B cell (primary cell): ENCODE measurements around the gene PLA2G4D. TPM values are rescaled to one million over a fixed set of nuclear protein-coding genes. Genes with fewer than 3 reads are reported as not detected.

Experiments used
- ATAC-seq: fragments of 200-7000 bp; cut with Tn5 transposase; one replicate; pipeline ENCODE4 v1.10.0; 2021; ENCODE audit warnings: low read depth, mild to moderate bottlenecking, moderate number of reproducible peaks, moderate library complexity
- CTCF ChIA-PET: fragments of 350-600 bp; sonication (Branson Sonifier 250); formaldehyde crosslinking; loops from one replicate; lab custom pipeline; 2021; ENCODE audit warnings: antibody characterized with exemption, inconsistent platforms; lab: Charles Lee
- POLR2A ChIA-PET: fragments of 350-600 bp; sonication (Branson Sonifier 250); formaldehyde crosslinking; loops from one replicate; lab custom pipeline; 2021; ENCODE audit warnings: antibody characterized with exemption; lab: Charles Lee
- DNase-seq: peaks from one replicate; pipeline ENCODE4 v3.0.0; 2013
- H2AFZ ChIP-seq: 2 replicates; pipeline ENCODE4 v1.6.1; 2012; ENCODE audit warnings: mild to moderate bottlenecking, low read depth, low read length; ENCODE audit not compliant: insufficient read depth, poor library complexity, severe bottlenecking
- H3K27ac ChIP-seq, 2 donors: 1 replicate in 1 of 2; 2 replicates in 1 of 2; pipeline ENCODE4 v1.5.1; 2012 to 2013; ENCODE audit warnings: low read length in 2 of 2, mild to moderate bottlenecking in 2 of 2, moderate library complexity in 1 of 2
- H3K27me3 ChIP-seq, 4 experiments: fragments of 200-600 bp in 1 of 4; sonication (generic) in 1 of 4; replicated peaks in 1 of 4; 1 replicate in 2 of 4; 2 replicates in 2 of 4; pipeline versions ENCODE4 v1.6.1 to v1.7.0; 2013 to 2016; ENCODE audit warnings: low read length in 3 of 4, mild to moderate bottlenecking in 2 of 4, mixed read lengths in 1 of 4, moderate library complexity in 1 of 4; ENCODE audit not compliant: insufficient read depth in 4 of 4, control insufficient read depth in 3 of 4; ENCODE audit errors: control extremely low read depth in 1 of 4
- H3K36me3 ChIP-seq, 2 experiments: replicated peaks in 1 of 2; 1 replicate in 1 of 2; 2 replicates in 1 of 2; pipeline versions ENCODE4 v1.6.1 to v1.7.1; 2013; ENCODE audit warnings: low read length in 1 of 2; ENCODE audit not compliant: insufficient read depth in 2 of 2, control insufficient read depth in 1 of 2; ENCODE audit errors: control extremely low read depth in 1 of 2, extremely low read depth in 1 of 2
- H3K4me1 ChIP-seq, 2 donors: fragments of 200-600 bp in 1 of 2; sonication (generic) in 1 of 2; 1 replicate in 1 of 2; 2 replicates in 1 of 2; pipeline versions ENCODE4 v1.5.1 to v1.6.1; 2013 to 2017; ENCODE audit warnings: low read length in 2 of 2; ENCODE audit not compliant: control insufficient read depth in 2 of 2, insufficient read depth in 2 of 2
- H3K4me2 ChIP-seq: replicated peaks from 2 replicates; pipeline ENCODE3; 2012; ENCODE audit warnings: mild to moderate bottlenecking, low read depth, low read length; ENCODE audit not compliant: poor library complexity, severe bottlenecking
- H3K4me3 ChIP-seq, 5 experiments: fragments of 200-600 bp in 1 of 5; sonication (generic) in 1 of 5; 1 replicate in 3 of 5; 2 replicates in 2 of 5; pipeline versions ENCODE4 v1.5.1 to v1.7.0; 2011 to 2016; ENCODE audit warnings: low read length in 4 of 5, mild to moderate bottlenecking in 4 of 5, low read depth in 2 of 5, control low read depth in 1 of 5, moderate library complexity in 1 of 5; ENCODE audit not compliant: insufficient read depth in 1 of 5; ENCODE audit errors: control extremely low read depth in 1 of 5, extremely low read depth in 1 of 5
- H3K79me2 ChIP-seq: fragments of 200-600 bp; sonication (generic); one replicate; pipeline ENCODE4 v1.6.0; 2016; ENCODE audit warnings: low read length; ENCODE audit not compliant: control insufficient read depth, insufficient read depth
- H3K9ac ChIP-seq: fragments of 200-600 bp; sonication (generic); 2 replicates; pipeline ENCODE4 v1.6.1; 2017; ENCODE audit warnings: mild to moderate bottlenecking, low read length, moderate library complexity
- H3K9me3 ChIP-seq, 3 donors: one replicate each; pipeline versions ENCODE4 v1.6.1 to v1.7.1; 2013; ENCODE audit warnings: low read length in 2 of 3; ENCODE audit not compliant: control insufficient read depth in 2 of 3, insufficient read depth in 1 of 3; ENCODE audit errors: control extremely low read depth in 1 of 3
- H4K20me1 ChIP-seq: 2 replicates; pipeline ENCODE4 v1.6.0; 2012; ENCODE audit warnings: mild to moderate bottlenecking, low read length; ENCODE audit not compliant: insufficient read depth, control insufficient read depth, poor library complexity, severe bottlenecking
- H3K27ac Mint-ChIP-seq: one replicate; pipeline ENCODE4 v1.8.0; 2021; ENCODE audit warnings: mixed read lengths
- H3K27me3 Mint-ChIP-seq: one replicate; pipeline ENCODE4 v1.8.0; 2021; ENCODE audit warnings: mixed read lengths
- H3K4me1 Mint-ChIP-seq: one replicate; pipeline ENCODE4 v1.8.0; 2021; ENCODE audit warnings: mixed read lengths
- H3K4me3 Mint-ChIP-seq: one replicate; pipeline ENCODE4 v1.8.0; 2021; ENCODE audit warnings: mixed read lengths
- H3K9me3 Mint-ChIP-seq: one replicate; pipeline ENCODE4 v1.8.0; 2022; ENCODE audit warnings: mixed read lengths; ENCODE audit not compliant: insufficient read depth
- CTCF ChIP-seq: fragments of 200-600 bp; IDR thresholded peaks from one replicate; pipeline ENCODE4 v1.8.0; 2022; ENCODE audit warnings: antibody characterized with exemption, mild to moderate bottlenecking
- EZH2 ChIP-seq: IDR thresholded peaks from 2 replicates; pipeline ENCODE4 v1.6.1; 2012; ENCODE audit warnings: borderline replicate concordance, low read depth, mild to moderate bottlenecking, moderate library complexity, low read length; ENCODE audit not compliant: insufficient read depth, poor library complexity, severe bottlenecking
- WGBS: methylation state at CpG from one replicate; pipeline ENCODE4 v1.1.5; 2013; ENCODE audit warnings: missing lambda C conversion rate; ENCODE audit not compliant: insufficient coverage; 5-methylcytosine and 5-hydroxymethylcytosine counted together
- intact Hi-C: fragments of 100-400 bp; cut with micrococcal nuclease; formaldehyde crosslinking; loops from one replicate; pipeline ENCODE4 v1.10.0; 2022
- polyA plus RNA-seq: library from polyadenylated mRNA; depleted of rRNA; stranded (reverse); fragments of >200 nt; gene quantifications from 2 replicates; pipeline ENCODE4 v1.2.3, GENCODE V29; 2012
- total RNA-seq, 2 donors: library from RNA; stranded (reverse); fragments of 120-200 nt in 1 of 2; gene quantifications; 1 replicate in 1 of 2; 2 replicates in 1 of 2; pipeline versions ENCODE4 v1.2.3 to v1.2.4, GENCODE V29; 2013 to 2022

Gene PLA2G4D
- total and polyA plus RNA-seq, 2 donors (not counting 1 experiment from before 2014, with no cell fraction given): not detected

GRCh38 chr15:42046597-42046996 is 47.8 kb downstream of the PLA2G4D start:
- no peaks in the 10 kb centered on the region for H3K4me1 ChIP-seq
- H3K9me3 ChIP-seq: no peaks in the 10 kb centered on the region
- no peak overlapping the region for H3K4me3 ChIP-seq
- H4K20me1 ChIP-seq: no peaks in the 10 kb centered on the region
- no peak overlapping the region for H3K4me3 Mint-ChIP-seq
- no peaks in the 10 kb centered on the region for H3K4me1 Mint-ChIP-seq
- TF ChIP-seq CTCF: no peak
- no peak for TF ChIP-seq EZH2
- no CpG with 5 or more reads among the region's 2 CpGs for WGBS
- H3K27ac ChIP-seq: no peak overlapping the region
- DNase-seq: no peak
- H3K27ac Mint-ChIP-seq: no peak overlapping the region
- ATAC-seq: no peak
- CTCF ChIA-PET: interaction anchor here (2.3 kb wide), 1 partner anchor 57 kb away, joined by 12 read pairs; no protein-coding TSS in a partner anchor
- no peak overlapping the region for H3K9ac ChIP-seq
- intact Hi-C loops: no loop called here
- no peaks in the 10 kb centered on the region for H3K27me3 ChIP-seq
- H3K27me3 Mint-ChIP-seq: peaks cover 14% of the 10 kb centered on the region
- POLR2A ChIA-PET: no interaction called here
- no peaks in the 10 kb centered on the region for H3K36me3 ChIP-seq
- H3K79me2 ChIP-seq: no peaks in the 10 kb centered on the region
- H2AFZ ChIP-seq: no peak overlapping the region
- H3K9me3 Mint-ChIP-seq: no peaks in the 10 kb centered on the region
- H3K4me2 ChIP-seq: no peak overlapping the region

GRCh38 chr15:42045211-42045615 is 49.1 kb downstream of the PLA2G4D start:
- Histone ChIP-seq H3K4me1 (no peaks in the 10 kb centered on the region), H3K27ac (no peak overlapping the region), H3K4me2 (no peak overlapping the region), H2AFZ (no peak overlapping the region), H3K4me3 (no peak overlapping the region), H3K9ac (no peak overlapping the region), H3K27me3 (peaks cover 0 to 3% (median 0%) of the 10 kb centered on the region in 4 experiments), H4K20me1 (no peaks in the 10 kb centered on the region), H3K79me2 (no peaks in the 10 kb centered on the region), H3K36me3 (no peaks in the 10 kb centered on the region), H3K9me3 (no peaks in the 10 kb centered on the region)
- Mint-ChIP-seq H3K9me3 (no peaks in the 10 kb centered on the region), H3K27me3 (peaks cover 14% of the 10 kb centered on the region), H3K4me3 (no peak overlapping the region), H3K4me1 (no peaks in the 10 kb centered on the region), H3K27ac (no peak overlapping the region)
- DNase-seq: no peak
- intact Hi-C loops: no loop called here
- 84% methylated on average over 8 of the region's 8 CpGs for WGBS
- ChIA-PET CTCF (interaction anchor here (2.3 kb wide), 1 partner anchor 56 kb away, joined by 12 read pairs; no protein-coding TSS in a partner anchor), POLR2A (no interaction called here)
- no peak for ATAC-seq
- no peak for TF ChIP-seq EZH2
- no peak for TF ChIP-seq CTCF
